Heart left ventricle (tissue), 16 donors: ENCODE measurements around the gene VEGFA. TPM values are rescaled to one million over a fixed set of nuclear protein-coding genes. Genes with fewer than 3 reads are reported as not detected.

Experiments
- ATAC-seq, 4 donors: fragments of 200-7000 bp; cut with Tn5 transposase; one replicate each; pipeline ENCODE4 v1.9.1; 2020 to 2022; ENCODE audit warnings: moderate library complexity in 4 of 4, mild to moderate bottlenecking in 3 of 4, moderate number of reproducible peaks in 1 of 4
- DNase-seq, 5 donors: peaks; one replicate each; pipeline ENCODE4 v3.0.0-alpha.2; 2020
- H3K27ac ChIP-seq, 12 donors: fragments of 200-600 bp; sonication (generic) in 4 of 12; one replicate each; pipeline versions ENCODE4 v1.5.0 to v1.8.0; 2016 to 2022; ENCODE audit warnings: mild to moderate bottlenecking in 2 of 12
- H3K27me3 ChIP-seq, 9 donors: fragments of 200-600 bp; sonication (generic) in 2 of 9; one replicate each; pipeline versions ENCODE4 v1.5.1 to v1.8.0; 2016 to 2022; ENCODE audit warnings: mild to moderate bottlenecking in 3 of 9
- H3K36me3 ChIP-seq, 9 donors: fragments of 200-600 bp; sonication (generic) in 2 of 9; one replicate each; pipeline versions ENCODE4 v1.5.0 to v1.8.0; 2018 to 2022; ENCODE audit warnings: mild to moderate bottlenecking in 2 of 9
- H3K4me1 ChIP-seq, 12 donors: fragments of 200-600 bp; sonication (generic) in 4 of 12; one replicate each; pipeline versions ENCODE4 v1.5.0 to v1.8.0; 2016 to 2022; ENCODE audit warnings: mild to moderate bottlenecking in 3 of 12
- H3K4me3 ChIP-seq, 12 donors: fragments of 200-600 bp; sonication (generic) in 4 of 12; one replicate each; pipeline versions ENCODE4 v1.5.0 to v1.8.0; 2017 to 2022; ENCODE audit warnings: mild to moderate bottlenecking in 9 of 12, moderate library complexity in 4 of 12
- H3K9me3 ChIP-seq, 12 donors: fragments of 200-600 bp; sonication (generic) in 4 of 12; one replicate each; pipeline versions ENCODE4 v1.5.0 to v1.8.0; 2016 to 2022; ENCODE audit warnings: mild to moderate bottlenecking in 1 of 12
- POLR2A ChIP-seq, 2 donors: fragments of 450-650 bp; IDR thresholded peaks; one replicate each; pipeline ENCODE4 v1.6.1; 2017; ENCODE audit warnings: antibody characterized with exemption in 2 of 2, mild to moderate bottlenecking in 2 of 2, moderate library complexity in 2 of 2
- WGBS, 4 donors: extraction: QIAGEN DNeasy Blood & Tissue Kit in 2 of 4; methylation state at CpG; one replicate each; pipeline versions ENCODE4 v1.1.5 to v1.1.7; 2013 to 2018; 5-methylcytosine and 5-hydroxymethylcytosine counted together
- intact Hi-C, 10 donors: fragments of 100-400 bp; cut with DNase I; formaldehyde crosslinking; loops; one replicate each; pipeline versions ENCODE4 v1.11.1 to v1.14.2; 2022
- polyA plus RNA-seq, 2 donors: library from polyadenylated mRNA; stranded (reverse); fragments of 200-250 nt; gene quantifications; one replicate each; pipeline ENCODE4 v1.2.3, GENCODE V29; 2013
- total RNA-seq, 9 donors: library from RNA; depleted of rRNA in 2 of 9; stranded (reverse); fragments of >200 nt in 2 of 9; fragmentation: NEBNext Ultra II Directional in 3 of 9; extraction: Animal tissue kit (Norgen Biotek cat#: 25700) in 3 of 9; gene quantifications; one replicate each; pipeline versions ENCODE4 v1.1.0 to v1.2.4, GENCODE V29; 2016 to 2023
- TF ChIP-seq, protein P1 (sequence below), 12 donors: fragments of 200-600 bp; sonication (generic) in 4 of 12; IDR thresholded peaks; one replicate each; pipeline versions ENCODE4 v1.5.0 to v1.8.0; 2018 to 2022; ENCODE audit warnings: antibody characterized with exemption in 12 of 12, mild to moderate bottlenecking in 5 of 12
- donor health status: ischemic (EF 13 %, LVEDD 7.1; RV severe dilation, severe dysfunction).
- donor health status: healthy with polysubstance abuse.
- donor health status: DM: no; HTN: yes; CAD: no.
- donor health status: DM: no; HTN: no; CAD: no.
- donor health status: ischemic (EF 25% LVEDD 6.9; RV normal size, moderate dysfunction).
- donor health status: ischemic (EF 25% LVEDD 5.7; RV mildly dilated, moderate dysfunction).
- donor health status: healthy.
- donor health status: DM: yes; HTN: yes; CAD: no.
- donor health status: ischemic (EF 35%, LVEDD 5.7; RV mildly dilated, moderate dysfunction).
- donor health status: nonischemic (EF 11% LVEDD 7.7; RV severe dilation, severe dysfunction).
- donor health status: DM: yes; HTN: yes; CAD: no.
- donor health status: PGD.
- donor health status: ischemic (EF 29% LVEDD 5.4; RV normal size, mild dysfunction).
- donor health status: nonischemic (EF 23%, LVEDD 6.1; RV moderate dilation, normal function).

Gene VEGFA
- total and polyA plus RNA-seq, 11 donors: 83.0 to 254 (median 171) TPM

DNA sequence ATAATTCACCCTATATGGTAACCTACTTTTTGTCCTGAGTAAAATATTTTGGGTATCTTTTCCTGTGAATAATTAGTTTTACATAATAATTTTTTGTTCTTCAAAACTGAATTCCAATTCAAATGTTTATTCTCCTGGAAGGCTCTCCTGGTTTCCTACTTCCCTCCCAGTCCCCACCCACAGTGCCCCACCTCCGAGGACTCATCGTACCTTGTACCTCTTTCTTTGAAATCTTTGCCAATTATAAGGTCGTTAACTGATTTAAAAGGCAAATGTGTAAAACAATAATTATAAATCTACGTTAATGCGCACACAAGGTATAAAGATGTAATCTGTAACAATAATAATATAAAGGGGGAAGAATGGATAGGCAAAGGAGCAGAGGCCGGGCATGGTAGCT is 40.5 kb upstream of the VEGFA start:
- no peak for ATAC-seq
- H3K9me3 ChIP-seq: peaks cover 0 to 25% (median 14%) of the 10 kb centered on the region in 12 donors
- no peak for TF ChIP-seq POLR2A (IDR thresholded peaks at IDR 0.05)
- TF ChIP-seq, protein P1, sequence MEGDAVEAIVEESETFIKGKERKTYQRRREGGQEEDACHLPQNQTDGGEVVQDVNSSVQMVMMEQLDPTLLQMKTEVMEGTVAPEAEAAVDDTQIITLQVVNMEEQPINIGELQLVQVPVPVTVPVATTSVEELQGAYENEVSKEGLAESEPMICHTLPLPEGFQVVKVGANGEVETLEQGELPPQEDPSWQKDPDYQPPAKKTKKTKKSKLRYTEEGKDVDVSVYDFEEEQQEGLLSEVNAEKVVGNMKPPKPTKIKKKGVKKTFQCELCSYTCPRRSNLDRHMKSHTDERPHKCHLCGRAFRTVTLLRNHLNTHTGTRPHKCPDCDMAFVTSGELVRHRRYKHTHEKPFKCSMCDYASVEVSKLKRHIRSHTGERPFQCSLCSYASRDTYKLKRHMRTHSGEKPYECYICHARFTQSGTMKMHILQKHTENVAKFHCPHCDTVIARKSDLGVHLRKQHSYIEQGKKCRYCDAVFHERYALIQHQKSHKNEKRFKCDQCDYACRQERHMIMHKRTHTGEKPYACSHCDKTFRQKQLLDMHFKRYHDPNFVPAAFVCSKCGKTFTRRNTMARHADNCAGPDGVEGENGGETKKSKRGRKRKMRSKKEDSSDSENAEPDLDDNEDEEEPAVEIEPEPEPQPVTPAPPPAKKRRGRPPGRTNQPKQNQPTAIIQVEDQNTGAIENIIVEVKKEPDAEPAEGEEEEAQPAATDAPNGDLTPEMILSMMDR (IDR thresholded peaks at IDR 0.05): no peak
- intact Hi-C loops: loop anchor here in 3 of 10 donors (5.0 to 10.0 kb wide), 3 partner anchors 33 to 345 kb away; no protein-coding TSS in a partner anchor
- H3K36me3 ChIP-seq: no peaks in the 10 kb centered on the region
- H3K4me1 ChIP-seq: peaks cover 0 to 19% (median 0%) of the 10 kb centered on the region in 12 donors
- WGBS, 4 donors: 90 to 93% (median 91%) methylated on average over 6 of the region's 6 CpGs
- DNase-seq: no peak
- H3K27ac ChIP-seq: no peak overlapping the region
- H3K4me3 ChIP-seq: no peak overlapping the region
- H3K27me3 ChIP-seq: no peaks in the 10 kb centered on the region

DNA sequence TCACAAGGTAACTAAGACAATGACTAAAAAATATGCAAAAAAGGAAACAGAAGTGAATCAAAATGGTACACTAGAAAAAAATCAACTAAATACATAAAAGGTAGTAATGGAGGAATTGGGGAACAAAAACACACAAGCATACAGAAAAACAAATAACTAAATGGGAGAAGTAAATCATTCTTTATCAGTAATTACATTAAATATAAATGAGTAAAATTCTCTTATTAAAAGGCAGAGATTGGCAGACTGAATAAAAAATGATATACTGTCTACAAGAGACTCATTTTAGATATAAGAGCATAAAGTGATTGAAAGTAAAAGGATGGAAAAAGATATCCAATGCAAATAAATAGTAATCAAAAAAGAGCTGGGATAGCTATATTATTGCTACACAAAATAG is 39.4 kb upstream of the VEGFA start:
- DNase-seq (no peak), ATAC-seq (no peak)
- Histone ChIP-seq H3K9me3 (peaks cover 0 to 25% (median 14%) of the 10 kb centered on the region in 12 donors), H3K27ac (no peak overlapping the region), H3K4me1 (peaks cover 0 to 12% (median 0%) of the 10 kb centered on the region in 12 donors), H3K27me3 (no peaks in the 10 kb centered on the region), H3K4me3 (no peak overlapping the region), H3K36me3 (no peaks in the 10 kb centered on the region)
- intact Hi-C loops: no loop called here
- TF ChIP-seq, protein P1 (IDR thresholded peaks at IDR 0.05): no peak
- no peak for TF ChIP-seq POLR2A (IDR thresholded peaks at IDR 0.05)

DNA sequence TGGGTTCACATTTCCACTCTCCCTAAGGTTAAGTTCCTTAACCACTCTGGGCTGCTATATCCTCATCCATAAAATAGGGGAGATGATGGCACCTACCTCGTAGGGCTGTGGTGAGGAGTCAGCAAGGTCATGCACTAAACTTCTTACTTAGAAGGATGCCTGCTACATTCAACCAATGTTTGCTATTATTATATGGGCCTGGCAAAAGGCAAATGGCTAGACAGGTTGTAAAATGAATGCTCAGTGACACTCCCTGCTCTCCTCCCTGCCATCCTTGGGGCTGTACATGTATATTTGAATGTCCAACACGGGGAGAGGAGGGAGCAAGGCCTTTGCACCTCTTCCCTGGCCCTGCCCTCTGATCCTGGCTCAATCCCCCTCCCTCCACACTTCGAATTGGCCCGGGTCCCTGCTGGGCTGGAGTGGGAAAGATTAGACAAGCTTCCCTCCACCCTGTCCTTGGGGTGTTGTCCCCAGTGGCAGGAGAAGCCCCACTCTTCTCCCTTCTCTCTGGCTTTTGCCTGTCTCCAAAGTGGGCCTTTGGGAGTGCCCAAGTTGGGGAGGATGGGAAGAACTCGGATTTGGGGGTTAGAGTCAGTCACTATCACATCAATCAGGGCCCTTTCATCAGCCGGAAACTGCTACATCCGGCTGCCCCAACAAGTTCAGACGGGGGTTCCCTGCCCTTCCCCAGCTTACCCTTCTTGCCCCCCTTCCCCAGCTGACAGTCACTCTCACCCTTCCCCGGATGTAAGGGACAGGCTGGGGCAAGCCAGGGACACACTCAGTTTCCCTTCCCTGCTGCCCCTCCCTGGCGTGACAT is 36.3 kb upstream of the VEGFA start:
- DNase-seq (no peak), ATAC-seq (no peak)
- H3K36me3 ChIP-seq: no peaks in the 10 kb centered on the region
- H3K4me1 ChIP-seq: peaks cover 0 to 12% (median 0%) of the 10 kb centered on the region in 12 donors
- peaks cover 0 to 25% (median 14%) of the 10 kb centered on the region in 12 donors for H3K9me3 ChIP-seq
- no peak overlapping the region for H3K27ac ChIP-seq
- no peak overlapping the region for H3K4me3 ChIP-seq
- intact Hi-C loops: no loop called here
- no peak for TF ChIP-seq POLR2A (IDR thresholded peaks at IDR 0.05)
- TF ChIP-seq, protein P1 (IDR thresholded peaks at IDR 0.05): no peak
- no peaks in the 10 kb centered on the region for H3K27me3 ChIP-seq
- 50 to 58% (median 54%) methylated on average over 10 of the region's 10 CpGs for WGBS, 4 donors

DNA sequence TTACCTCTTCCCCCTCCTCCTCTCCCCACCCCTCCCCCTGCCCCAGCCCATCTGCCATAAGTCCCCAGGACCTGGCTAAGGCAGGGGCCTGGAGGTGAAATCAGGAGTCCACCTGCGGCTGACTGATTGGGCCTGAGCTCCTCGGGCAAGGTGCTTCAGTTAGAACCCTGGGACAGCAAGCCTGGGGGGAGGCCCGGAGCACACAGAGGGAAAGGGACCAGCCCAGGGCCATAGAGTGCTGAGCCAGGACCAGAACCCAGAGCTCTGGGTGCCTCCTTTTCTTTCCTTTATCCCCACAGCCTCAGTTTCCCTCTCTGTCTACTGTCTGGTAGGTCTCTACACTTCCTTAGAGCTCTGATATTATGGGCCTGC is 35.7 kb upstream of the VEGFA start:
- H3K27ac ChIP-seq: no peak overlapping the region
- peaks cover 0 to 12% (median 0%) of the 10 kb centered on the region in 12 donors for H3K4me1 ChIP-seq
- ATAC-seq (no peak), DNase-seq (no peak)
- no peak overlapping the region for H3K4me3 ChIP-seq
- intact Hi-C loops: no loop called here
- TF ChIP-seq, protein P1 (IDR thresholded peaks at IDR 0.05): no peak
- no peak for TF ChIP-seq POLR2A (IDR thresholded peaks at IDR 0.05)
- no peaks in the 10 kb centered on the region for H3K27me3 ChIP-seq
- no peaks in the 10 kb centered on the region for H3K36me3 ChIP-seq
- WGBS, 4 donors: 83 to 100% (median 91%) methylated on average over 3 of the region's 3 CpGs
- peaks cover 0 to 25% (median 14%) of the 10 kb centered on the region in 12 donors for H3K9me3 ChIP-seq
